ENCODE data around the gene GRM8. TPM values are rescaled to one million over a fixed set of nuclear protein-coding genes. Genes with fewer than 3 reads are reported as not detected.
A peak's percentile ranks its signal among the peaks of the same experiment; 100 is the strongest.

Gene GRM8
- total RNA-seq, 1 experiment from 2014 or later = 0.27 TPM

DNA sequence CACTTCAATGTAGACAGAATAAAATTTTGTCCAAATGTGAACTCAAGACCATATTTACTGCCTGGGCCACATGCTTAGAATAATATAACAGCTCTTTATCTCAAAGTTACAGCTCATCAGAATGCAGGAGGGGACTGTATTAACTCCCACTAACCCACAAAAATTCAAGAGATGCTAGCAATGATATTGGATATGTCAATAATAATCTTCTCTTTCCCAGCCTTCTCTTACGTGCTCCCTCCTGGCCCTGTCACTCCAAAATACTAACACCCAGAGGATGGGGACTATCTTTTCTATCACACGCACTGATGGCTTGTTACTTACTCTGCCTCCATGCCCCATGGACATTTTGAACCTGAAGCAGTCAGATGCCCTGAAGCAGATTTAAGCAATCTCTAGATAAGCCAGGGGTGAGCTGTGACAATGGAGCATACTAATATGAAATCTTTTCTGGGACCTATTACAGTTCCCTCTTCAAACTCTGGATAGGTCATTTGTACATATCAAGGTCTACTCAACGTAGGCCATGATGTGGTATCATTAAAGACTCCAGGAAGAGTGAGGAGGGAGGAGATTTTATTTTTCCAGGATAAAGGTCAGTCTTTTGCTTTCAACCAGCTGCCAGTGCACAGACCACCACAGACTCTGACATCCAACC lies 803.0 kb downstream of the GRM8 start:
- no peak for DNase-seq (ENCODE audit: low read depth)

DNA sequence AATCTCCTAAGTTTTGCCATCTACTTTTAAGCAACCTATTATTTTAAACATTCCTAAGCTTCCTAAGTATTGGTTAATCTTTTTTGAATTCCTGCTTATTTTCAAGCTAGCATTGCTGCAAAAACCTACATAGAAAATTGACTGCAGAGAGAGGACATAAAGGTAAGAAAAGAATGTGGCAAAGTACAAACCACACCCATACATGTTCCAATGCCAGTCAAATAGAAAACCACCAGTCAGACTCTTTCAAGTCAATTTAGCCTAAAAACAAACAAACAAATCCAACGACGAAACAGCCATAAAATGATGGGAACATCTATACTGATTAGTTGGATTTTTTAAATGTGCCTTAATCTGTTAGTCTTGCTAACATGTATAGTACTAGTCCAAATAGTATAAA lies 804.8 kb downstream of the GRM8 start:
- no peak for DNase-seq (ENCODE audit: low read depth)

DNA sequence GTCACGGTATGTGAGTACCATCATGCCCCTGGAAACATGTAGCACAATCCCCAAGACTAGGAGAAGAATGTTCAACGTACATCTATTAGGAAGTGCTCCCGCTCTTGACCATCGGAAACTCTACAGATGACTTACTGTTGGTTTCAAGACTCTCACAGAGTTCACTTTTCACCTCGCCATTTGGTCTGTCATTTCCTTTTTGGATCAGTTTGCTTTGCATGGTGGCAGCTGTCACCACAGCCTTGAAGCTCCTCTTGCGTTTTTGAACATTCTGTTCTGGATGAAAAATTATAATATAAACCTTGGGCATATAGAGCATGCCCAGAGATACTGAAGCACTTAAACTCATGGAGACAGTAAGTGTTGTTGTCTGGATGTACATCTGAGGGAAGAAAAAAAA lies 806.8 kb downstream of the GRM8 start:
- DNase-seq (ENCODE audit: low read depth) = no peak

DNA sequence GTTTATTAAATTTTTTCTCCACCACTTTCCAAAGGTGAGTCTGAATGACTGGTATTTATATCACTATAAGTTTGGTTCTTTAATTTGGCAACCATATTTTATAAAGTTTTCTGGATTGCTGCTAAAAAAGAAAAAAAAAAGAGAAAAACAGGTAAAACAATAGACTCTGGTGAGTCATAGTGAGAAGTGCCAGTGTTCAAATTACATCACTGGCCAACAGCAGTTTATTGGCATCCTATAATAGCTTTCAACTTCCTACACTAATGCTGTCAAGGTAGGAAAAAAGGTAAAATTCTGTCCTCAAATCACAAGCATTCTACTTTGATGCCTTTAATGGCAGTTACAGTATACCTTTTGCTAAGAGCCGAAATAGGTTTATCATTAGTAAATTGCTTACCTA lies 808.8 kb downstream of the GRM8 start:
- DNase-seq (ENCODE audit: low read depth) = peak; percentile 41

- no peak for DNase-seq (ENCODE audit: low read depth)
These were observed 809.8 kb downstream of the GRM8 start for GRCh38 chr7:126442908-126443307.

GRCh38 chr7:126441745-126442144 lies 811.0 kb downstream of the GRM8 start:
- DNase-seq (ENCODE audit: low read depth) = no peak

GRCh38 chr7:126440542-126440941 lies 812.2 kb downstream of the GRM8 start:
- no peak for DNase-seq (ENCODE audit: low read depth)

- DNase-seq (ENCODE audit: low read depth) = no peak
These were observed 816.4 kb downstream of the GRM8 start for GRCh38 chr7:126436213-126436868.

DNA sequence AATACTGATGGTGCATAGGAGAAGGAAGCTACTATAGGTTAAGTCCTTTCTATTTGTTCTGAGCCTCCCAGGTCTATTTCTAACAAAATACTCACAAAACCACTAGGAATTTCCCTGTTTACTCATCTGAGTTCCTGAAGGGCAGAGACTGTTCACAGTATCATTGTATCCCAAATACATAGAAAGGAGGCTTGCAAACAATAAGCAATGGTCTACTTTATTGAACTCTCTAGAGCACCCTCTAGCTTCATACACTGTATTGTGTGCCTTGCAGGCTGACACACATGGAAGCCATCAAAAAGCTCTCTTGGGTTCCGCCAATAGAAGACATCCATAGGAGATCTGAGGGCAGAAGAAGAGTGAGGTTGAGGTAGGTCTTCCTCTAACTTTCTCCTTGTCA lies 826.1 kb downstream of the GRM8 start:
- no peak for DNase-seq (ENCODE audit: low read depth)

DNA sequence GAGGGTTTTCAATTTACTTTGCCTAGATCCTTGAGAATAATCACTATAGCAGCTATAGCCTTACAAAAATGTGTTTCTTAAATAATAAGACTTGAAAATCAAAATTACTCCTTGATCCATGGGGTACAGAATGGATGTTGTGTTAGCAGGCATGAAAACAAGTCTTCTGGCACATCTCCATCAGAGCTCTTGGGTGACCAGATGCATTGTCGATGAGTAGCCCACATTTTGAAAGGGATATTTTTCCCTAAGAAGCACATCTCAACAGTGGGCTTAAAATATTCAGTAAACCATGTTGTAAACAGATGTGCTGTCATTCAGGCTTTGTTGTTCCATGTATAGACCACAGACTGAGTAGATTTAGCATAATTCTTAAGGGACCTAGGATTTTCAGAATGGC lies 827.8 kb downstream of the GRM8 start:
- DNase-seq (ENCODE audit: low read depth) = no peak

DNA sequence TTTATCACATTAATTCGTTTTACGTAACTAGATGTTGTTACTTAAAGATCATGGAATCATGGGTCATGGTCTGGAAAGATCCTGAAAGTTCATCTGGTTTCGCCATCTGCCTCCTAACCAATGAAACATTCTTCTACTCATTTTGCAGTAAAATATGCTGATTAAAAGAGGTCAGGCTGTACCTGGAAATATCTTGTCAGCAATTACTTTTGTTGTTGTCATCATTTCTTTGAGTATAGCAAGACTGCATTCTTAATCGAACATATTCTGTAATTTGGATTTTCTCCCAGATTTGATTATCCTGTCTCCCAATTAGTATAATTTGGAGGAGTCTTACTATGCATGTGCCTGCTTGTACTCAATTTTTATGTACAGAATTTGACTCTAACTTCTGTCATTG lies 833.7 kb downstream of the GRM8 start:
- DNase-seq (ENCODE audit: low read depth) = no peak

GRCh38 chr7:126411821-126412383 lies 840.8 kb downstream of the GRM8 start:
- peak; percentile 7 for DNase-seq (ENCODE audit: low read depth)

DNA sequence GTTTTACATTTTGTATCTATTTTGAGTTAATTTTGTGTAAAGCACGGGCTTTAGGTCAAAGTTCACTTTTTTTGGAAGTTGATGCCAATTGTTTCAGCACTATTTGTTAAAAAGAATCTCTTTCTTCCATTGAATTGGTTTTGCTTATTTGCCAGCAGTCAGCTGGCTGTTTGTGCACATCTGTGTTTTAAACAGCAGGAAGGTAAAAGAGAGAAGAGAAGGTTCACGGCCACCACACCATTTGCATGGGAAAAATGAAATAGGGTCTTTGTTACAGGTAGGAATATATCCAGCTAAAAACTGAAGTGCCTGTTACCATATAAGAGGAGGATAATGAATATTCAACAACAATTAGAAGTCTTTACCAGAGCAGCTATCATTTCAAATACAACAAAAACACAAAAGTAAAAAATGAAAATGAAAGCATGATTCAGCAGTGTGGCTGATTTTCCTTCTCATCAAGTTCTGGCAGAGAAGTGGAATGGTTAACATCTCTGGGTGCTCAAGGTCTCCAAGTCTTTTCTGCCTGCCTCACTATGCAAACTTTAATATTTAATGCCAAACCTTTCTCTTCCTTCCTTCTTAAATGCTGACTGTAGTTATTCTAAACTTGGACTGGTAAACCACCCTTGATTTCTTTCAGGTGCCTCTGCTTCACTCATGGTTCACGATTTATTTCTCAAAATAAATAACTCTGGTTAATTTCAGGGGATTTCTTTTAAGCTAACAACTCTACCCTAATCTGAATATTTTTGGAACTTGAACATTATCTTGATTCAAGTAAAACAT lies 841.5 kb downstream of the GRM8 start:
- peak; percentile 10 for DNase-seq (ENCODE audit: low read depth)

DNA sequence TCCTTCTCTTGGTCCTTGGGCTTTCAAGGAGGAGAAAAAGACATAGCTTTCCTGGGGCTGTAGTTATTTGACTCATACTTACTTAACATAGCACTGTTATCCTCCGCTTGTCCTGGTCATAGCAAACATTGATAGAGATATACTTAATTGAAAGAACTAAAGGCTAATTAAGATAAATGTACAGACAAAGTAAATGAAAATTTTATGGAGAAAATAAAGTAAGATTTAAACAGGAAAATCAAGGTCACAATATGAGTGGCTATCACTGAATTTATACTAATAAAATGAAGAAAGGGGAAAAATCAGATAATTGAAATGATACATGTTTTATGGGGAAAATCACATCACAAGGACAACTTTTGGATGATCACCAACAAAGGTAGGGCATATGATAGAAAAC lies 849.7 kb downstream of the GRM8 start:
- DNase-seq (ENCODE audit: low read depth) = no peak

- no peak for DNase-seq (ENCODE audit: low read depth)
These were observed 850.8 kb downstream of the GRM8 start for GRCh38 chr7:126401918-126402317.

DNA sequence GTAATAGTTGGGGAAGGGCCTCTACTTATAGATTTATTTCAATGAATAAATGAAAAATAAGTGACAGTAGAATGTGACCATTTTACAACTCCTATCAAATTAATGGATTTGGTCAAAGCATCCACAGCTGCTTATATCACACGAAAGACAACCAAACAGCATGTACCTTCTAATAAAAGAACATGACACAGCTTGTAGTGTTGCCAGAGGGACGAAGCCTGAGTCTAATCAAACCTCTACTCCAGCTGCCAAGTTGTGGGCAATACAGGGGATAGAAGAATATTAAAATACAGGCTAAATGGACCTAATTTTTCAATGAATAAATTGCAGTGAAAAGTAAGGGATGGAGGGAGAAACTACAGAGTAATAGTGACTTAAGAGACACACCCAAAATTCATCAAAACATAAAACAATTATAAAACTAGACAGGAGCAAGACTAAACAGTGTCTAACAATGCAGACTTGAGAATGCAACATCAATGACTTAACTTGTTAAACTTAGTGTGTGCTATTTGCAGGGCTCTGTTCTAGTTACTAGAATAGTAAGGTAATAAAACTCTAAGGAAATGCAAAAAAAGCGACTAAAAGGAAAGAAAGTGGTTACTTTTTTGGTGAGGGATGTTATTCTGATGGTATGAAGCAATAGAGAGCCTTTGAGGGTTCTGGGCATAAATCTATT lies 853.8 kb downstream of the GRM8 start:
- no peak for DNase-seq (ENCODE audit: low read depth)

- DNase-seq (ENCODE audit: low read depth) = peak; percentile 38
These were observed 854.5 kb downstream of the GRM8 start for GRCh38 chr7:126398285-126398684.

- DNase-seq (ENCODE audit: low read depth) = peak; percentile 8
These were observed 858.3 kb downstream of the GRM8 start for GRCh38 chr7:126394406-126394805.
